Muscle of leg (tissue), 11 donors: ENCODE data around the gene ANKS1A. TPM values are rescaled to one million over a fixed set of nuclear protein-coding genes. Genes with fewer than 3 reads are reported as not detected.
"Not testable (repeated sequence)": the region's sequence is repeated elsewhere in the genome, so short reads cannot be mapped to it uniquely, and the experiment has no call there.

ENCODE experiments used
- DNase-seq: peaks from one replicate; pipeline ENCODE4 v3.0.0; 2013
- H3K27ac ChIP-seq: one replicate; pipeline ENCODE4 v1.5.1; 2013; ENCODE audit warnings: mild to moderate bottlenecking, low read length, control low read depth
- H3K27me3 ChIP-seq: one replicate; pipeline ENCODE4 v1.6.1; 2013; ENCODE audit warnings: low read length; ENCODE audit not compliant: control insufficient read depth, insufficient read depth
- H3K36me3 ChIP-seq: one replicate; pipeline ENCODE4 v1.6.1; 2013; ENCODE audit warnings: low read length; ENCODE audit not compliant: control insufficient read depth, insufficient read depth
- H3K4me1 ChIP-seq: one replicate; pipeline ENCODE4 v1.6.1; 2013; ENCODE audit warnings: low read length; ENCODE audit not compliant: control insufficient read depth, insufficient read depth
- H3K4me3 ChIP-seq: one replicate; pipeline ENCODE4 v1.5.1; 2013; ENCODE audit warnings: low read length, control low read depth
- H3K9me3 ChIP-seq: replicated peaks from 2 replicates; pipeline ENCODE4 v1.6.1; 2013; ENCODE audit warnings: low read depth, low read length; ENCODE audit not compliant: control insufficient read depth
- WGBS: methylation state at CpG from one replicate; pipeline ENCODE4 v1.1.5; 2013; ENCODE audit warnings: missing lambda C conversion rate; ENCODE audit not compliant: insufficient coverage; 5-methylcytosine and 5-hydroxymethylcytosine counted together
- polyA plus RNA-seq, 8 donors: library from polyadenylated mRNA; unstranded; fragments of 120-200 nt; gene quantifications; one replicate each; pipeline versions ENCODE4 v1.2.1 to v1.2.3, GENCODE V29; 2013; ENCODE audit warnings: inconsistent platforms in 1 of 8, low replicate concordance in 1 of 8; ENCODE audit not compliant: insufficient read length in 8 of 8, insufficient read depth in 1 of 8
- total RNA-seq: library from RNA; stranded (reverse); fragments of 120-200 nt; gene quantifications from one replicate; pipeline ENCODE4 v1.2.4, GENCODE V29; 2013

Gene ANKS1A
- total and polyA plus RNA-seq, 9 donors = 22.7 to 56.0 (median 39.8) TPM

GRCh38 chr6:35003886-35004530, 115.0 kb downstream of the ANKS1A start:
- not testable (repeated sequence) for H3K27me3 ChIP-seq, H3K36me3 ChIP-seq, DNase-seq, H3K4me3 ChIP-seq, H3K9me3 ChIP-seq, H3K4me1 ChIP-seq, H3K27ac ChIP-seq
- no CpG with 5 or more reads among the region's 12 CpGs for WGBS

DNA sequence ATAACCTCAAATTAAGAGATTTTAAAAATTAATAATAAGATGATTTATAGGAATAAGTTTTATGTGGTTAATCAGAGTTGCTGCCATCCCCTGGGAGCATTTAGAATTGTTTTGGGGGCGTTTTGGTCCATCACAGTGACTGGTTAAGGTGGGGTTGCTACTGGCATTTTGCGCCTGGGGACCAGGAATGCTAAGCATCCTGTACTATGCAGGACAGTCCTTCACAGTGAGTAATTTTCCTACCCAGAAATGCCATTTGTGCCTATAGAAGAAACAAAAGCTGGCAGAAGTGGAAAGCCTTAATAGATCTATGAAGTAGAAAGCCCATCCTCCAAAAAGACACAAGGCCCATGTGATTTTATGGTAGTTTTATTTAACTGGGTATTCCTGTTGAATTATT, 118.0 kb downstream of the ANKS1A start:
- H3K9me3 ChIP-seq = no peaks in the 10 kb centered on the region
- H3K27ac ChIP-seq = no peak overlapping the region
- no peaks in the 10 kb centered on the region for H3K36me3 ChIP-seq
- H3K4me3 ChIP-seq = no peak overlapping the region
- peaks cover 7% of the 10 kb centered on the region for H3K4me1 ChIP-seq
- H3K27me3 ChIP-seq = no peaks in the 10 kb centered on the region
- no CpG with 5 or more reads among the region's 2 CpGs for WGBS
- no peak for DNase-seq

DNA sequence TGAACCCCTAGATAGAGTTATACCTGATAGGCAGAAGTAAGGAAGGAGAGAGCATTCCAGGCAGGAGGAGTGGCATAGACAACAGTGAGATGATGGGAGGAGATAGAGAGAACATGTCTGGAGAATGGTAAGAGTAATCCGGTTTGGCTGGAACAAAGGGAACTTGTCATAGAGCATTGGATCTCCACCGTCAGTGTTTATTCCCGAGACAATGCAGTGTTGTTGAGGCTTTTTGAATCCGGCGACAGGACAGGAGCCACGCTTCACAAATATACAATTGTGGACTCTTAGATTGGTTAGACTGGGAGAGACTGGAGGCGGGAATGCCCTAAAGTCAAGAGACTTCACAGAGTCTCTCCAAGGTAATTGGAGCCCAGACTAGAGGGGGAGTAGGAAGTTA, 119.8 kb downstream of the ANKS1A start:
- no peaks in the 10 kb centered on the region for H3K36me3 ChIP-seq
- H3K27me3 ChIP-seq = no peaks in the 10 kb centered on the region
- H3K9me3 ChIP-seq = no peaks in the 10 kb centered on the region
- no peak overlapping the region for H3K4me3 ChIP-seq
- peaks cover 13% of the 10 kb centered on the region for H3K4me1 ChIP-seq
- no peak overlapping the region for H3K27ac ChIP-seq
- WGBS = 98% methylated on average over 7 of the region's 7 CpGs
- DNase-seq = no peak

- Histone ChIP-seq H3K4me3 (no peak overlapping the region), H3K9me3 (no peaks in the 10 kb centered on the region), H3K4me1 (peaks cover 37% of the 10 kb centered on the region), H3K36me3 (no peaks in the 10 kb centered on the region), H3K27ac (peak overlapping the region; percentile 79), H3K27me3 (no peaks in the 10 kb centered on the region)
- 100% methylated on average over 1 of the region's 4 CpGs for WGBS
- peak; percentile 64 for DNase-seq
These were observed 122.3 kb downstream of the ANKS1A start for GRCh38 chr6:35011096-35012041.

DNA sequence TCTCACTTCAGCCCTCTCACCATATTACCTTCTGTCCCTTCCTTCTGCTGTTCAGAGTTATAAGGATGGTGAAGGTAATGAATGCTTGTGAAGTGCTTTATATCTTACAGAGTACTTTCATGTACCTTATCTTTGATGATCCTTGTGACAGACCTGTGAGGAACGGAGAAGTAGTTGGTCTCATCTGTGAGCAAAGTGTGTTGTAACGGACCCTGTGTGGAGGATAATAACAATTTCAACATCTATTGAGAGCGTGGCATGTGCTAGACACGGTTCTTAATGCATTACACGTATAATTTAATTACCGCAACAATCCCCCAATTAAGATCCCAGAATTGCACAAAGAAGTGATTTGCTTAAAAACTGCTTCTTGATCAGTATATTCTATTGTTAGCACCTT, 124.6 kb downstream of the ANKS1A start:
- H3K27me3 ChIP-seq = no peaks in the 10 kb centered on the region
- DNase-seq = no peak
- H3K4me1 ChIP-seq = peaks cover 57% of the 10 kb centered on the region
- no peak overlapping the region for H3K27ac ChIP-seq
- H3K9me3 ChIP-seq = no peaks in the 10 kb centered on the region
- no peaks in the 10 kb centered on the region for H3K36me3 ChIP-seq
- no peak overlapping the region for H3K4me3 ChIP-seq
- WGBS = 80% methylated on average over 1 of the region's 6 CpGs

- Histone ChIP-seq H3K27me3 (no peaks in the 10 kb centered on the region), H3K27ac (peak overlapping the region; percentile 60)
- no CpG with 5 or more reads among the region's 1 CpG for WGBS
These were observed 125.3 kb downstream of the ANKS1A start for GRCh38 chr6:35014341-35014740.

GRCh38 chr6:35014786-35015185, 125.7 kb downstream of the ANKS1A start:
- Histone ChIP-seq H3K36me3 (peaks cover 3% of the 10 kb centered on the region), H3K27ac (peak overlapping the region; percentile 60), H3K9me3 (no peaks in the 10 kb centered on the region), H3K4me3 (no peak overlapping the region), H3K27me3 (no peaks in the 10 kb centered on the region), H3K4me1 (peaks cover 66% of the 10 kb centered on the region)
- DNase-seq = no peak
- WGBS = no CpG with 5 or more reads among the region's 3 CpGs

More at GRCh38 chr6:35014341-35014740, 125.3 kb downstream of the ANKS1A start:
- no peaks in the 10 kb centered on the region for H3K9me3 ChIP-seq
- DNase-seq = peak; percentile 52
- H3K4me3 ChIP-seq = no peak overlapping the region
- peaks cover 64% of the 10 kb centered on the region for H3K4me1 ChIP-seq
- H3K36me3 ChIP-seq = peaks cover 3% of the 10 kb centered on the region

DNA sequence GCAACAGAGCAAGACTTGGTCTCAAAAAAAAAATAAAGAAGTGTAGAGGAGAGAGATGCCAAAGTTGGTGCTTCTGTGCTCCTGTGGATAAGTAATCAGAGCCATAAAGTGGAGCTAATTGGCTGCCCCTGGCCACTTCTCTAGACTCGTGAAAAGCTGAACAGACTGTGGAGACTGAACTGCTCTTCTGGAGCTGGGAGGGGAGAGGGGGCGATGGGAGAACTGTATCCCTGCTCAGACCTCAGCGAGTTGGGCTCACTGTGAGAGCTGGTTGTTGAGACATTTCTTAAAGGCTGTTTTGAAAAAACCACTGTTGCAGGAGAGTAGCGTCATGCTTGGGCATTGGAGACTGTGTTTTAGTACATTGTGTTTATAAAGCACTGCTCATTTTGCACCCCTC, 126.4 kb downstream of the ANKS1A start:
- 50% methylated on average over 3 of the region's 4 CpGs for WGBS
- Histone ChIP-seq H3K36me3 (peaks cover 3% of the 10 kb centered on the region), H3K4me3 (no peak overlapping the region), H3K27me3 (no peaks in the 10 kb centered on the region), H3K9me3 (no peaks in the 10 kb centered on the region), H3K27ac (peak overlapping the region; percentile 9), H3K4me1 (peaks cover 70% of the 10 kb centered on the region)
- DNase-seq = no peak

- peaks cover 7% of the 10 kb centered on the region for H3K36me3 ChIP-seq
- no peaks in the 10 kb centered on the region for H3K9me3 ChIP-seq
- H3K27me3 ChIP-seq = no peaks in the 10 kb centered on the region
- H3K27ac ChIP-seq = peak overlapping the region; percentile 90
- 0% methylated on average over 1 of the region's 1 CpG for WGBS
- H3K4me3 ChIP-seq = no peak overlapping the region
- peak; percentile 73 for DNase-seq
- peaks cover 76% of the 10 kb centered on the region for H3K4me1 ChIP-seq
These were observed 126.9 kb downstream of the ANKS1A start for GRCh38 chr6:35015996-35016395.
